NCI-H146 (cell line): Measurements from ENCODE around the gene INF2.
A peak's percentile ranks its signal among the peaks of the same experiment; 100 is the strongest.

Experiments
- DNase-seq: peaks from one replicate; lab custom pipeline; 2025; lab: John Stamatoyannopoulos, UW

The INF2 gene

DNA sequence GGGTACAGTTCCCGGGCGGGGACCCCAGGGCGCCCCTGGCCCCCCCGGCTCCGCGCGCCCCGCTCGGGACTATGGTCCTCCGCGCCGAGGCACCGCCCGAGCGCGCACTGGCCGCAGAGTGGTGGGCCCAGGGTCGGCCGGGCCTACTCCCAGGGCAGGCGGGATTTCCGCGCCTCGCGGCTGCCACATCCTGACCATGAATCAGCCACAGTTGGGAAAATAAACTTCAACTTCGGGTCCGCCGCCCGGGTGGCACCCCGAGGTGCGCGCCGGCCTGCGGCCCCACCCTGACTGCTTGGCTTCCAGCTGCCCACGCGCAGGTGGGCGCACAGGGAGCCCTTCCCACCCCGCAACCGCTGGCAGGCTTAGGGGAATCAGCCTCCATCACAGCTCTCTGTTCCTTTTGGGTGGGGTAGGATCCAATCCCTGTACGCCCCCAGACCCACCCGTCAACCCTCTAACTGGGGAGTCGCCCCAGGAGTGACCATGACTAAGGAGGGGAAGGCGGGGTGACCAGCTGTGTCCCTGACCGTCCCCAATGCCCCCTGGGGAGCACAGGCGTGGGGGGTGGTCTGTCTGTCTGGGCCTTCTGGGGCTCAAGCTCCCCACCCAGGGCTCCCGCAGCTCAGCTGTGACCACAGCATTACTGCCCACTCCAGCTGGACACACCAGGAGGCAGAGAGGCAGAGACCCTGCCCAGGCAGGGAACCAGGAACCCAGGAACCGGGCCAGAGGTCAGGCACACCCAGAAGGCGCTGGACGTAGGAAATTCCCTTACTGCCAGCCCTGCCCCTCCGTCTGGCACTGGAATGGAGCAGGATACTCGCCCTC lies 678 bp downstream of the INF2 start:
- DNase-seq: peak; percentile 36

DNA sequence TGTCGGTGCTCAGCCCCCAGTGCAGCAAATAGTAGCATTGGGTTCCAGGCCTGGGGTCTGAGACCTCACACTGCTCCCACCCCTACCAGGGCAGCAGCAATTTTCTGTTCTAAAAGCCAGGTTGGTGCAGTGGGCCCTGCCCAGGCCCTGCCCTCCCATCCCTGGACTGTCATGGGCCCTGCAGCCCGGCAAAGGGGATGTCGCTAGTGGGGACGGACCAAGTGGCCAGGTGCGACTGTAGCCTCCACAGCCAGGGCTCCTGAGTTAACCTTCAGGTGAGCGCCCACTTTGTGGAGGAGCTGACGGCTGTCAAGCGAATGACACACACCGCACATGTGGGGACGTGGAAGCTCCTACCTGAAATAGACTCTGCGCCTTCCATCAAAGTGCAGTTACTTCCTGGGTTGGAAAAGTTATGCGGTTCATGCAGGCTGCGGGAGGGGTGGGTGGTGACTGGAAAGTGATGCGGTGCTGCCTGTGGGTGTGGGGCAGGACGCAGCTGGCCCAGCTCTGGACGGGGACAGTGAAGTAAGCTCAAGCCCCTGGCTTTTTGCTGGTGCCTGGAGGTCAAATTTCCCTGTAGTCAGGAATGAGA lies 1.5 kb downstream of the INF2 start:
- DNase-seq: no peak

DNA sequence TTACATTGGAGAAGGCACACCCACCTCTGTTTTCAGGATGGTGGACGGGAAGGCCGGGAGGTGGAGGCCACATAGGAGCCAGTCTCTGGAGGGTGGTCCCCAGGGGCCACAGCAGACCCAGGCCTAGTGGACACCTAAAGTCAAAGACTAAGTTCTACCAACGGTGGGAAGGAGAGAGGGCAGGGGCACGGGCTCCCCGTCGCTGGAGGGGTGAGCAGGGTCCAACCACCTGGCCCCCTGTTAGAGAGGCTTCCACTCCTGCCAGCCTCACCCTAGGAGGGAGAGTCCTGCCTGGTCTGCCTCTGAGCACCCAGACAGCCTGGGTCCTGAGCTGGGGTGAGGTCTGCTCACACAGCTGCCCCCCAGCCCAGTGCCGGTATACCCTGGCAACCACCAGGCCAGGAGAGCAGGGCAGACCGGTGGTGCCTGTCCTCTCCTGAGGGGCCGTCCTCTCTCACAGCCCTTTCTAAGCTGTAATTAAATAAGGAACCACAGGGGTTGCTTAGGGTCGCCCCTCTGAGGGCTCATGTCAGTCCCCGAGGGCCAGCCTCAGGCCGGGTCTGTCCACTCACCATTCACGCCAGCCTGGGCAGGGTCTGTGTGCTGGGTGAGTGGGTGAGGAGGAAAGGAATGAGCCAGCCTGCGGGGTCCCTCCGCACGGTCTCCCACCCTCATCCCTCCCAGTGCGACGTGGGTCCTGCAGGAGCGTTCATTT lies 2.3 kb downstream of the INF2 start:
- DNase-seq: no peak

DNA sequence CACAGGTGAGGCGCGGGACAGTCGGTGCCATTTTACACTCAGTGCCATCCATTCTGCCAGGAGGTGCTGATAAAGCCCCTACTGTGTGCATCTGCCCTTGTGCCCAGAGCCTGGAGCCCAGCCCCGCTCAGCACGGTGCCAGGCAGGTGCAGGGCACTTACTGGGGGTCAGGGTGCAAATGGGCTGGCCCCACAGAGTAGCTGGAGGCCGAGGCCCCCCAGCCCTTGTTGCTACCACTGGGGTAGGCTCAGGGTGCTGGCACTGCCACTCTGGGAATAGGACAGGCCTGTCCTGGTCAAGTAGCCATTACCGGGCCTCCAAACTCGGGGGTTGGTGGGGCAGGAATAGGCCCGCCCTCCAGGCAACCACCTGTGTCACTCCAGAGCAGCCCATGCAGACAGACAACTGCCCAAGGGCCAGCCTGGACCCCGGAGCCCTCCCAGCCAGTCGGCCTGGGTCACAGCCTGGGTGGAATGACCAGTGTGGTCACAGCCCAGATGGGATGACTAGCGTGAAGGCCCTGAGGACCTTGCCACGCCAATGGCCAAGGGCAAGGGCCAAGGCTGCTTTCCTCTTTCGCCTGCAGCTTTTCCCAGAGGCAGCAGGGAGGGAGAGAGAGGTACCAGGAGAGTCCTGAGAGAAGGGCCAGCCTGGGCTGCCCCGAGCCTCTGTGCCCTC lies 3.0 kb downstream of the INF2 start:
- DNase-seq: no peak

DNA sequence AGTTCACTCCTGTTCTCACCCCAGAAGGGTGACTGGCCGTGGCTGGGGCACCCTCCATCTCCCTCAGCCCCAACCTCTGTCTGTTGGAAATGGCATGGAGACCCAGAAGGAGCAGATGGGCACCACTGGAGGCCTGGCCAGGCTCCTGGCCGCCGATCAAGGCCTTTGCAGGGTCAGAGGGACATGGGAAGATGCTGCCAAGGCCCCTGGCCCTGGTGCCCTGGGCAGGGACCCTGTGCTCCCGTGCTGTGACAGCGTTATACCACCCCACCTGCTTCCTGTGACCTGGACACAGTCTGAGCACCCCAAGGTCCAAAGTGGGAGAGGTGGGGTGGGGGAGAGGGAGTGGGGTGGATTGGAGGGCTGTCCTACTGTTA lies 3.5 kb downstream of the INF2 start:
- DNase-seq: no peak

DNA sequence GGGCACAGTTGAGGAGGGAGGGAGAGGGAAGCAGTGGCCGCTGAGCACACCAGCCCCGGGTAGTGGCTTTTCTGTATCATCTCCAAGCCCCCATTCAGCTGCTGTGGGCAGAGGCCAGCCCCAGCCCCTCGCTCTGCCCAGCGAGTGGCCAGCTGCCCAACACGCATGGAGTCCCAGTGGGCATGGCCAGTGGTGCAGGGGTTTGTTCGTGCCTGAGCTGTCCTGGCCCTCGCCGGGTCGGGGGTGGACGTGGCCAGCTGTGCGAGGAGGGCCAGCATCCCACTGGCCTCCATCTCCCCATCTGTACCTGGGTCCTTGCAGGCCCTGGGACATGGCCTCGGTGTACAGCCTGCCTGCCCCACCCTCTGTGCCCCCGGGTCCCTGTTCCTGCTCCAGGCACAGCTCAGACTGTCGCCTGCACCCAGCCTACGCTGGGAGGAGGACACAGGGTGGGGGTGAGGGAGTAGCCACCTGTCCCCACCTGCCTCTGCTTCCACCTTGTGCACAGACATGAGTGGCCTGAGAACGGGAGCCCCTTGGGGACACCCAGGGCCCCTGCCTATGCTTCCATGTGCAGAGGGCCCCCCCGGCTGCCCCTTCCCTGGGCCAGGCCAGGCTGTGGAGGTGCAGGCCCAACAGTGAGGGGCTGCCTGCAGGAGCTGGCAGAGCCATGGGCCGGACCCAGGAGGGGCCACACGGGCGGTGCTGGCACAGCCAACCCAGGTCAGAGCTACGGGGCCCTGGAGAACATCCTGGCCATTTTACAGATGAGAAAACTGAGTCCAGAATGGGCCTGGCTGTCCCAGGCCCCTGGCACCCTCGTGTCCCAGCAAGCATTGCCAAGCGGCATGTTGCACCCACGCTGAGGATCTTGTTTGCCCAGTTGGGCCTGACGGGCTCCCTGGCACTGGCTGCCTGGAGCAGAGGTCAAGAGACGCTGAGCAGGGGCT lies 4.3 kb downstream of the INF2 start:
- DNase-seq: no peak

DNA sequence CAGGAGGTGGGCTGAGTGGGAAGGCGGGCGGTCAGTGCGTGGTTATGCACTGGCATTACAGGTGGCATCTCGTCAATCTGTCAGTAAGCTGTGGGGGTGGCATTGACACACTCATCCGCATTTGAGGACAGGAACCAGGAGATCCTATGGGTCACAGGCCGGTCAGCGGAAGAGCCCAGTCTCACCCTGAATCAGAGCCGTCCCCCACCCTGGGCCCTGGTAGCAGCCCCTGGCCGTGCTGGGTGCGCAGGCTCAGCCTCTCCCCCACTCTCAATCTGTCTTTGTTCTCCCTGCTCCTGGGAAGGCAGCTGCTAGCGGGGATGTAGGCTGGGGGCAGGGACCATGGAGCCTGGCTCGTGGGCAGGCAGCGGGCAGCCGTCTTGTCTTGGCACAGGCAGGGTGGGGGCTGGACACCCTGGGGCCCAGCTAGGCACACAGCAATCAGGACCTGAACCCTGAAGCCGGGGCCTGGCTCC lies 5.1 kb downstream of the INF2 start:
- no peak for DNase-seq

DNA sequence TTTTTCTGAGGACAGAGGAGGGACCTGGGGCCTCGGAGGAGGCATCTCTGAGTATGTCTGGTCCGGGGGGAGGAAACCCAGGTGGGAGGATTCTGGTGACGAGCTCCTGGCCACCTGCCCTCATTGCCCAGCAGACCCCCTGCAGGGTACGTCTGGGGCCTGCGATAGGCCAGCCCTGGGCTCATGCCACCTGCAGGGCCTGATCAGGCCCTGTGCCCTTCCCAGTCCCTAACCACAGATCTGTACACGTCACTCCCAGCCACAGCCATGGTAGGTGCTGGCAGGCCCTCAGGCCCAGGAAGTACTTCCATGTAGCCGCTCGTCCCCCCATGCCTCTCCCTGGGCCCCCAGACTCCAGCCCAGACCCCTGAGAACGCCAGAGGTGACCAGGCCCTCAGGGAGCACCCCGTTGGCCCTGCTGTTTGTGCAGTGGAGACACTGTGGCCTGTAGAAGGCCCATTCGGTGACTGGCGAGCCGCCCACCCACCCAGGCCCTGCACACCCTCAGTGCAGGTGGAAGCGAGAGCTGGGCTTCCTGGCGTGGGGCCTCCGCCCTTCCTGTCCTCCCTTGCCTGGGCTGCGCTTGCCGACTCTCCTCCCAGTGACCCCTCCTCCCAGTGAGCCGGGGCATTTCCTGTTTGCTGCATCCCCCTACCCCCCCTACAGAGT lies 5.7 kb downstream of the INF2 start:
- peak; percentile 81 for DNase-seq

DNA sequence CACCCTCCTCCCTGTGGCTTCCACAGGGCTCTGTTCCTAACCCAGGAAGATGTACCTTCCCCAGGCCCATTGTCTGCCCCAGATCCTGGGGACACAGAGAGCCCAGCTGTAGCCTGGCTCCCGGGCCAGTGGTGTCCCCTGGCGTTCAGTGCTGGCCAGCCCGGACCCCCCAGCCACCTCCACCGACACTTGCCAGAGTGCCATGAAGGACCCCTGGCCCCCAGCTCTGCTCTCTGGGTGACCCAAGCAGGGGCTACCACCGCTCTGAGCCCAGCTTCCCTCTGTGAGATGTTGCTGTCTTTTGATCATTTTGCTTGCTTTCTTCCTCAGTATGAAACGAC lies 6.2 kb downstream of the INF2 start:
- no peak for DNase-seq

DNA sequence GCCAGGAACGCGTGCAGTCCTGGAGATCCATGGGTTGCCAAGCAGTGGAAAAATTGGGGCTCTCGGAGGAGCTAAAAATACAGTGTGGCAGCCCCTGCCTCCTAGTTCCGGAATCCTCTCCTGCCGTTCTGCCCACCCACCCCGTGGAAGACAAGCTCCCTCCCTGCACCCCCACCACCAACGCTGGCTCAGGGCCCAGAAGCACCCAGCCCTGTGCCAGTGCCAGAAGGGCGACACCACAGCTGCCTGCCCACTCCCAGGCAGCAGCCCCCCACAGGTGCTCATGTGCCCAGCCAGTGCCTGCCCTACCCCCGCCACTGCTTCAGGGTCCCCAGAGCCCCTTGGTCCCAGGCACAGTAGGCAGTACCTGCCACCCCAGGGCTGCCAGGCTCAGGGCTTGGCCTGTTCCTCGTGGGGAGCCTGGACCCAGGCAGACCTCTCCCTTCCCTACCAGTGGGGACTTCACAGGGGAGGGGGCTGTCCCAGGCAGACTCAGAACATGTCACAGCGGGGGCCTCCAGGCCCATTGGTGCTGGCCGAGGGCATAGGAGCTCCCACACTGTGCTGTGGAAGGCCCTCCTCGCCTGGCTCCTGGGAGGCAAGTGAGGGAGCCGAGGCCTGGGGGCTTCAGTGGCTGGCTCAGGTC lies 7.4 kb downstream of the INF2 start:
- DNase-seq: no peak

DNA sequence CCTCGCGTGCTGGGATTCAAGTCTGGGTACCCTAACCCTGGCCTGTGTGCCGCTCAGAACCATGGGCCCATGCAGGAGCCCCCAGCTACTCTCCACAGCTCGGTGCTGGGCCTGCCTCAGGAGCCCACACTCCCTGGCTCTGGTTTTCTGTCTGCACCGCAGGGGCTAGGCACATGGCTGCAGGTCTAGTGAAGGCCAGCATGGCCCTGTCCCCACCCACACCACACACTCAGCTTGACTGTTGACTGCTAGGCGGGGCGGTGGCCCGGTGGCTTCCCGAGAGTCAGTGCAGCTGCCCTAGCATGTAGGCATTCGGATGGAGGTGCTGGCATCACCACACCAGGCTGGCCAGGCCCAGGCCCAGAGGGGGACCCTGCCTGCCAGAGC lies 7.9 kb downstream of the INF2 start:
- no peak for DNase-seq

DNA sequence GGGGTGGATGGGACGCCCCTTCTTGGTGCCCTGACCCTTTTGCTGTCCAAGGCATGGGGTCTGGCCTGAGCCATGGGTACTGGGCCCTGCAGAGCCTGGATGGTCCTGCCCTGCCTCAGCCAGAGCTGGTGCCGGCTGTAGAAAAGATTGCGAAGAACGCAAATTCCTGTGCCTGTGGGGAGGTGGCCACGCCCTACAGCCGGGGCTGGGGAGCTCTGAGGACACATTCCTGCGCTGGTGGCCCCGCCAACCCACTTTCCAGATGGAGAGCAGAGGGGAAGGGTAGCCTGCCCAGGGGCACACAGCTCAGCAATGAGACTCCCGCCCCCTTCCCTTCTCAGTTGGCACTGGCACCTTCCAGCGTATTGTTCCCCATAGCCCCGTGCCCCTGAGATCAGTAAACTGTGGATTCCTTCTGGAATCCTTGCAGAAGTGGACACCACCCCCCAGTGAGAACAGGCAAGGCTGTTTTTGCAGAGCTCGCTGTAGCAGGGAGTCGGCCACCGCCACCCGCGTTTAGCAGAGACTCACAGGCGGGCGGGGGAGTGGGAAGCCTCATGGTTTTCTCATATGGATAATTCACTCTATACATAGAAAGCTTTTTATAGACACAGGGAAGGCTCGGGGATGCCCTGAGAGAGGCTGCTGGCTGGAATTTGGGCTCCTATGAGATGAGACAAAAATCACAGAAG lies 8.6 kb downstream of the INF2 start:
- DNase-seq: no peak

DNA sequence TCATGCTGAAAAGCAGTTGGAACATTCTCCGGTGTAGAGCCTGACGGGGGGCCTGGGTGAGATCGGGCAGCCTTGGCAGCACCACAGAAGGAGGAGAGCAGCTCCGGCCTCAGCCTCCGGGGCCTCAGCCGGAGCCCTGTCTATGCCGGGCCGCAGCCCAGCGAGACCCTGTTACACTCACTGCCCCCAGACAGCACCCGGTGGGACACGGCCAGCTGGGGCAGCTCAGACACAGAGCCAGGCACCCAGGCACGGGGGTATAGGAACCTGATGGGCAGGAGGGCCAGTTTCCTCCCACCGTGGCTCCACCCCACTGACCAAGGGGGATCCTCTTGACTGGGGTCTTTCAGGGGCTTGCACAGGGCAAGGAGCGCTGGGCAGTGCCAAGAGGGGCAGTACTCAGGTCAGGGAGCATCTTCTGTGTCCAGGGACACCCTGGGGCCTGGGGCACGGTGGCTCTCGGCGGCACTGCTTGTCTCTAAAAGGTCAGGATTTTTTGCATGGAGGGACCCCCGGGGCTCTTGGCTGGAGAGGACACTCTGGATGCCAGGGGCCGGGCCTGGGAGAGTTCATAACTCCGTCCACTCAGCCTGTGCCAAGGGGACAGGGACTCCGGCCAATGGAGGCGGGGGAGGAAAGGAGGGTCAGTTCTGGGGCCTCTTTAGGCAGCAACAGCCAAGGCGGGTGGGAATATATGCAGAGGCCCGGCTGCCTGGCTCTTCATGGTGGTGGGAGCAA lies 9.4 kb downstream of the INF2 start:
- DNase-seq: no peak

DNA sequence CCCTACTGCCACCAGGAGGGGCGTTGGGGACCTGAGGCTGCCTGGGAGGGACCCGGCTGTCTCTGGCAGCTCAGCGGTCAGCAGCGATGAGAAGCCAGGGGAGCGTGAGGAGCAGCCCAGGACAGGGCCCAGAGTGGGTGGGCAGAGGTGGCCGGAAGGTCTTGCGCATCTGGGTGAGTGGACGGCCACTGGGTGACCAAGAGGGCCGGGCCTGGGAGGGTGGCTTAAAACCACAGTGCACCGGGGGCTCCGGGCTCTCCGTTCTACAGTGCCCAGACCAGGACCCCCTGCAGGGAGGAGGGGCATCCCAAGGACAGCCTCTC lies 10.0 kb downstream of the INF2 start:
- no peak for DNase-seq

DNA sequence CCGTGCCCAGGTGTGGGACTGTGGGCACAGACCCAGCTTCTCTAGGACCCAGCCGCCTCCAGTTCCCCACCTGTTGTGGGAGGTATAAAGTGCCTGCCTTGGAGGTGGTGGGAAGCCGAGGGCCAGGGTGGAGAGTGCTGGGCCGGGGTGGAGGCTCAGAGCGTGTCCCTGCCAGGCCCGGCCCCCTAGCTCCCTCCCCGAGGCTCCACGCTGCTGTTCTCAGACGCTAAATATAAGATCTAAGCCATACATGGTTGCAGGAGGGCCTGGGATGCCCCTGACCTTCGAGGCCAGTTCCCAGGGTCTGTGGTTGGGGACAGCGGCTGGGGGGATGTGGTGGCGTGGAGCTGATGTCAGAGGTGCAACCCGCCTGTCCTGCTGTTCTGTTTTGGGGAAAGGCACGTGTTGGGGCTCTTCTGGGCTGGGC lies 10.8 kb downstream of the INF2 start:
- no peak for DNase-seq

DNA sequence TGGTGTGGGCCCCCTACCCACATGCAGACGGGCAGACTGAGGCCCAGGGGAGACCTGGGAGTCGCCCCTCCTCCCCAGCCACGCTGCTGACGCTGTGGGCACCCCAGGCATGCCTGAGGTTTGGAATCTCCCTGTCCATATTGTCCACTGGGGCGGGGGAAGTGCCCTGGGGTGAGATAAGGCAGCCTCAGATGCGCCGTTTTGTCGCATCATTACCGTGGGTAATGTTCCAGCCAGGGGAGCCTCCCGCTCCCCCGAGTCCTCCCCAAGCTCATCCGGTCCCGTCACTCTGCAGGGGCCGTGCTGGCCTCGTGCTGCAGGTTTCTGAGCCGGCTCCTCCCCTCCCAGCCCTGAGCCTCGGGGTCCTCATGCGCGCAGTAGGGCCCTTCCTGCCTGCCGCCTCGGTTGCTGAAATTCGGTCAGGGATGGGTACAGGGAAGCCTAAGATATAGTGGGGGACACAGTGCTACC lies 11.4 kb downstream of the INF2 start:
- DNase-seq: no peak

DNA sequence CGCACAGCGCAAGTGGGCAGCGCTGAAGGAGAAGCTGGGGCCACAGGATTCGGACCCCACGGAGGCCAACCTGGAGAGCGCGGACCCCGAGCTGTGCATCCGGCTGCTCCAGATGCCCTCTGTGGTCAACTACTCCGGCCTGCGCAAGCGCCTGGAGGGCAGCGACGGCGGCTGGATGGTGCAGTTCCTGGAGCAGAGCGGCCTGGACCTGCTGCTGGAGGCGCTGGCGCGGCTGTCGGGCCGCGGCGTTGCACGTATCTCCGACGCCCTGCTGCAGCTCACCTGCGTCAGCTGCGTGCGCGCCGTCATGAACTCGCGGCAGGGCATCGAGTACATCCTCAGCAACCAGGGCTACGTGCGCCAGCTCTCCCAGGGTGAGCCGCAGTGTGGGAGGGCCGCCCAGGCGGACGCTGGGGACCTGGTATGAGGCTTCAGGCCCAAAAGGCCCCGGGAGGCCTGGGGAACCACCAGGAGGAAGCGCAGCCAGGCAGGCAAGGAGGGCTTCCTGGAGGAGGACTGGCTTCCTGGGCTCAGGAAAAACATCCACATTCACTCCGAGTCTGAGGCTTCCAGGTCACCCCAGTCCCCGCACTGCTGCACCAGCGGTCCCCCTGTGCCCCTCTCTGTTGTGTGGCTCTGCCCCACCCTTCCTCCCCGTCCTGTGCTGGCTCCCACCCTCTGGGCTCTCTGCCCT lies 12.1 kb downstream of the INF2 start:
- no peak for DNase-seq

DNA sequence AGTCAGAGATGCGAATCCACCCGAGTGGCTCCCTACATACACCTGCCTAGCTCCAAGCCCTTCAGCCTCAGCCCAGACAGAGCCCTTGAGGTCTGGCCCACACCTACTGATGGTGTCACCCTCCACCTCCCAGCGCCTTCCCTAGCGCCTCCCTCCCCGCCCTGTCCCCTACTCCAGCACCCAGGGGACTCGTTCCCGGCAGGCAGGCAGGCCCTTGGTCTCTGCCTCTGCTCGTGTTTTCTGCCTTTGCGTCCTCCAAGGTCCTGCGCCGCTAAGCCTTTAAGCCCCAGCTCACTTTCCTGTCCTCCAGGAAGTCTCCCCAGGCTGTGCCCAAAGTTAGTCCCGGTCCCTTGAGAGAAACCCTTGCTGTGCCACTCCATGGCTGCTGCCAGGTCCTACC lies 12.7 kb downstream of the INF2 start:
- DNase-seq: no peak

DNA sequence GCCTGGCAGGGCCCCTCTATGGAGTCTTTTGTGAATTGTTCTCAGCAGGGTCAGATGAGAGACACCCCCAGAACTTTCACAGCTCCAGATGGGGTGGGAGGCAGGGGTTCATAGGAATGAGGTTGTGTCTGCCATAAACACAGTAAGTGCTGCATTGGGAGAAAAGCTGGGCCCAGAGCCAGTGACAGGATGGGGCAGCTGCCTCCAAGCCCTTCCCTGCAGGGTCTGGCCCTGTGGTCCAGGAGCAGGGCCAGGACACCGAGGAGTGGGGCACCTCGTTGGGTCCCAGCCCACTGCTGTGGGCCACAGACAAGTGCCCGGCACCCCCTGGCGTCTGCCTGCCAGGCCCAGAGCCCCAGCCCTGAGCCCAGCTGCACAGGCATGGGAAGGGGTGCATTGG lies 13.3 kb downstream of the INF2 start:
- DNase-seq: no peak
